H9 (cell line): ENCODE data around the gene ANKRD17. TPM values are rescaled to one million over a fixed set of nuclear protein-coding genes. Genes with fewer than 3 reads are reported as not detected.

Source experiments
- DNase-seq: peaks from one replicate; pipeline ENCODE4 v3.0.0-alpha.2; 2017
- H2AFZ ChIP-seq: one replicate; pipeline ENCODE4 v1.6.1; 2013; ENCODE audit warnings: mild to moderate bottlenecking, low read length, control low read depth, moderate library complexity
- H2AK5ac ChIP-seq: 2 replicates; pipeline ENCODE4 v1.6.1; 2013; ENCODE audit warnings: low read length, control low read depth, mixed read lengths; ENCODE audit not compliant: insufficient read length
- H2BK120ac ChIP-seq: one replicate; pipeline ENCODE4 v1.6.1; 2013; ENCODE audit warnings: low read depth, mild to moderate bottlenecking, low read length, control low read depth, inconsistent platforms; ENCODE audit not compliant: poor library complexity, severe bottlenecking
- H2BK12ac ChIP-seq: 2 replicates; pipeline ENCODE4 v1.6.1; 2013; ENCODE audit warnings: low read length, control low read depth, mixed read lengths, low read depth; ENCODE audit not compliant: insufficient read length
- H2BK15ac ChIP-seq: 2 replicates; pipeline ENCODE4 v1.6.1; 2013; ENCODE audit warnings: low read depth, low read length, control low read depth
- H2BK20ac ChIP-seq: one replicate; pipeline ENCODE4 v1.6.1; 2013; ENCODE audit warnings: low read depth, mild to moderate bottlenecking, low read length, control low read depth, inconsistent platforms; ENCODE audit not compliant: poor library complexity, severe bottlenecking
- H2BK5ac ChIP-seq: 2 replicates; pipeline ENCODE4 v1.6.1; 2013; ENCODE audit warnings: low read length, control low read depth, mixed read lengths; ENCODE audit not compliant: insufficient read length
- H3K14ac ChIP-seq: 2 replicates; pipeline ENCODE4 v1.6.1; 2013; ENCODE audit warnings: low read length, control low read depth; ENCODE audit not compliant: insufficient read depth
- H3K18ac ChIP-seq: 2 replicates; pipeline ENCODE4 v1.6.1; 2013; ENCODE audit warnings: low read depth, mild to moderate bottlenecking, mixed read lengths, low read length, control low read depth; ENCODE audit not compliant: insufficient read length
- H3K23ac ChIP-seq: 2 replicates; pipeline ENCODE4 v1.6.1; 2013; ENCODE audit warnings: low read length, control low read depth, mixed read lengths, low read depth; ENCODE audit not compliant: insufficient read length
- H3K23me2 ChIP-seq: 2 replicates; pipeline ENCODE4 v1.6.1; 2013; ENCODE audit warnings: low read depth, mild to moderate bottlenecking, mixed read lengths, low read length, control low read depth; ENCODE audit not compliant: insufficient read length, poor library complexity, severe bottlenecking
- H3K27ac ChIP-seq: 2 replicates; pipeline ENCODE4 v1.5.1; 2013; ENCODE audit warnings: low read length, control low read depth, mixed read lengths, low read depth; ENCODE audit not compliant: insufficient read length
- H3K27me3 ChIP-seq: 2 replicates; pipeline ENCODE4 v1.6.1; 2013; ENCODE audit warnings: low read length, control low read depth, inconsistent platforms; ENCODE audit not compliant: insufficient read depth
- H3K4ac ChIP-seq: 2 replicates; pipeline ENCODE4 v1.6.1; 2013; ENCODE audit warnings: low read depth, mild to moderate bottlenecking, control low read depth, inconsistent platforms, low read length, moderate library complexity
- H3K4me1 ChIP-seq: 2 replicates; pipeline ENCODE4 v1.6.1; 2013; ENCODE audit warnings: low read length, control low read depth, inconsistent platforms; ENCODE audit not compliant: insufficient read depth
- H3K4me2 ChIP-seq: 2 replicates; pipeline ENCODE4 v1.6.1; 2013; ENCODE audit warnings: low read length, control low read depth, mixed read lengths; ENCODE audit not compliant: insufficient read length, insufficient read depth
- H3K56ac ChIP-seq: 2 replicates; pipeline ENCODE4 v1.6.1; 2013; ENCODE audit warnings: low read depth, mild to moderate bottlenecking, mixed read lengths, low read length, control low read depth; ENCODE audit not compliant: insufficient read length
- H3K79me1 ChIP-seq: 2 replicates; pipeline ENCODE4 v1.6.1; 2013; ENCODE audit warnings: low read depth, mild to moderate bottlenecking, moderate library complexity, low read length, control low read depth, inconsistent platforms; ENCODE audit not compliant: insufficient read depth, poor library complexity, severe bottlenecking
- H3K79me2 ChIP-seq: 2 replicates; pipeline ENCODE4 v1.6.1; 2013; ENCODE audit warnings: low read length, control low read depth, inconsistent platforms; ENCODE audit not compliant: insufficient read depth
- H3K9ac ChIP-seq: 2 replicates; pipeline ENCODE4 v1.6.1; 2013; ENCODE audit warnings: low read length, control low read depth, mixed read lengths; ENCODE audit not compliant: insufficient read length; ENCODE audit errors: extremely low read depth
- H3K9me3 ChIP-seq: one replicate; pipeline ENCODE4 v1.6.1; 2013; ENCODE audit warnings: low read depth, low read length, inconsistent platforms; ENCODE audit not compliant: control insufficient read depth
- H3T11ph ChIP-seq: one replicate; pipeline ENCODE4 v1.6.1; 2013; ENCODE audit warnings: mild to moderate bottlenecking, low read length, control low read depth, inconsistent platforms
- H4K20me1 ChIP-seq: one replicate; pipeline ENCODE4 v1.6.1; 2013; ENCODE audit not compliant: control insufficient read depth, insufficient read length, insufficient read depth
- H4K5ac ChIP-seq: 2 replicates; pipeline ENCODE4 v1.6.1; 2013; ENCODE audit warnings: low read depth, mild to moderate bottlenecking, mixed read lengths, low read length, control low read depth; ENCODE audit not compliant: insufficient read length
- H4K8ac ChIP-seq: replicated peaks from 2 replicates; pipeline ENCODE4 v1.6.1; 2013; ENCODE audit warnings: low read length, control low read depth, mixed read lengths, low read depth; ENCODE audit not compliant: insufficient read length
- H4K91ac ChIP-seq: 2 replicates; pipeline ENCODE4 v1.6.1; 2013; ENCODE audit warnings: low read depth, mild to moderate bottlenecking, moderate library complexity, mixed read lengths, low read length, control low read depth; ENCODE audit not compliant: insufficient read length
- H3K27ac Mint-ChIP-seq, 3 experiments: 2 replicates in 2 of 3; 3 replicates in 1 of 3; pipeline ENCODE4 v1.8.0; 2020 to 2021; ENCODE audit warnings: mixed read lengths in 3 of 3, mild to moderate bottlenecking in 1 of 3, moderate library complexity in 1 of 3
- H3K27me3 Mint-ChIP-seq: 2 replicates; pipeline ENCODE4 v1.8.0; 2021; ENCODE audit warnings: low read depth, mild to moderate bottlenecking, moderate library complexity, mixed read lengths
- H3K36me3 Mint-ChIP-seq, 3 experiments: 2 replicates in 2 of 3; 3 replicates in 1 of 3; pipeline ENCODE4 v1.8.0; 2020 to 2021; ENCODE audit warnings: low read depth in 3 of 3, mixed read lengths in 3 of 3; ENCODE audit not compliant: insufficient read depth in 1 of 3
- H3K4me1 Mint-ChIP-seq, 2 experiments: 2 replicates each; pipeline ENCODE4 v1.8.0; 2020; ENCODE audit warnings: mixed read lengths in 2 of 2
- H3K4me3 Mint-ChIP-seq, 2 experiments: 2 replicates in 1 of 2; 3 replicates in 1 of 2; pipeline ENCODE4 v1.8.0; 2020 to 2021; ENCODE audit warnings: mild to moderate bottlenecking in 2 of 2, mixed read lengths in 2 of 2, moderate library complexity in 1 of 2
- H3K9me3 Mint-ChIP-seq, 2 experiments: 2 replicates in 1 of 2; 3 replicates in 1 of 2; pipeline ENCODE4 v1.8.0; 2020; ENCODE audit warnings: mild to moderate bottlenecking in 2 of 2, mixed read lengths in 2 of 2, moderate library complexity in 1 of 2
- WGBS: extraction: QIAGEN DNeasy Blood & Tissue Kit; methylation state at CpG from one replicate; pipeline ENCODE4 v1.1.7; 2013; ENCODE audit warnings: missing lambda C conversion rate, low lambda C conversion rate, mixed read lengths; ENCODE audit not compliant: insufficient read length; ENCODE audit errors: extremely low coverage; 5-methylcytosine and 5-hydroxymethylcytosine counted together
- total RNA-seq: library from RNA; stranded (reverse); gene quantifications from 2 replicates; pipeline ENCODE4 v1.2.1, GENCODE V29; 2021
- TF ChIP-seq, protein P1 (sequence below): fragments of 200-600 bp; sonication (generic); conservative IDR thresholded peaks from 3 replicates; pipeline ENCODE4 v1.8.0; 2021; ENCODE audit warnings: antibody characterized with exemption, mild to moderate bottlenecking

The ANKRD17 gene
- total RNA-seq, 1 experiment from 2014 or later: 82.4 TPM

DNA sequence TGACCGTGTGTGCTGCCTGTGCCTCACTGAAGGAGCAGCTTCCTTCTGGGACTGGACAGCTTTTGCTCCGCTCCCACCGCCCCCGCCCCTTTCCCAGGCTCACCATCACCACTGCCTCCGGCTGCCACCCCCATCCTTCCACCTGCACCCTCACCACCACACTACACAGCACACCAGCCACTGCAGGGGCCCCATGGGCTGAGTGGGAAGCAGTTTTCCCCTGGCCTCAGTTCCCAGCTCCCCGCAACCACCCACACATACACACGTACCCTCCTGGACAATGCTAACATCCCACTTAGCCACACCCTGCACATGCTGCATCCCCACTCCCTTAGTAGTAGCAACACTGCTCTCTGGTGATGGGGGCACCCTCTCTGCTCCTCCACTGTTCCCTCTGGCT, 159.5 kb downstream of the ANKRD17 start:
- Histone ChIP-seq H3K56ac (no peak overlapping the region), H3K27ac (no peak overlapping the region)
- no peak for DNase-seq

More for the DNA sequence above, 159.5 kb downstream of the ANKRD17 start:
- H2BK20ac ChIP-seq: no peak overlapping the region
- peaks cover 1% of the 10 kb centered on the region in 2 experiments; a peak in 3 of 4 replicates for H3K4me1 Mint-ChIP-seq
- no peak overlapping the region for H3K9ac ChIP-seq
- H3K27me3 Mint-ChIP-seq: no peaks in the 10 kb centered on the region
- H3K23ac ChIP-seq: no peak overlapping the region
- no peak overlapping the region for H4K91ac ChIP-seq
- peaks cover 22 to 69% (median 45%) of the 10 kb centered on the region in 3 experiments for H3K36me3 Mint-ChIP-seq
- H2BK15ac ChIP-seq: no peak overlapping the region
- H2BK12ac ChIP-seq: no peak overlapping the region
- H2AK5ac ChIP-seq: no peak overlapping the region
- no peaks in the 10 kb centered on the region for H3K23me2 ChIP-seq
- H3K4me2 ChIP-seq: no peak overlapping the region
- H3K18ac ChIP-seq: no peak overlapping the region
- no peak overlapping the region for H2BK5ac ChIP-seq
- no peaks in the 10 kb centered on the region for H3K79me1 ChIP-seq
- no peak overlapping the region for H3T11ph ChIP-seq
- no CpG with 5 or more reads among the region's 7 CpGs for WGBS
- H3K27me3 ChIP-seq: no peaks in the 10 kb centered on the region
- no peaks in the 10 kb centered on the region for H4K20me1 ChIP-seq
- no peak overlapping the region for H2AFZ ChIP-seq
- H3K27ac Mint-ChIP-seq: peak overlapping the region; percentile 31 to 83 (median 43); a peak in 2 of 7 replicates
- H3K9me3 ChIP-seq: no peaks in the 10 kb centered on the region
- H3K4ac ChIP-seq: no peak overlapping the region
- no peaks in the 10 kb centered on the region for H3K79me2 ChIP-seq
- TF ChIP-seq, protein P1, sequence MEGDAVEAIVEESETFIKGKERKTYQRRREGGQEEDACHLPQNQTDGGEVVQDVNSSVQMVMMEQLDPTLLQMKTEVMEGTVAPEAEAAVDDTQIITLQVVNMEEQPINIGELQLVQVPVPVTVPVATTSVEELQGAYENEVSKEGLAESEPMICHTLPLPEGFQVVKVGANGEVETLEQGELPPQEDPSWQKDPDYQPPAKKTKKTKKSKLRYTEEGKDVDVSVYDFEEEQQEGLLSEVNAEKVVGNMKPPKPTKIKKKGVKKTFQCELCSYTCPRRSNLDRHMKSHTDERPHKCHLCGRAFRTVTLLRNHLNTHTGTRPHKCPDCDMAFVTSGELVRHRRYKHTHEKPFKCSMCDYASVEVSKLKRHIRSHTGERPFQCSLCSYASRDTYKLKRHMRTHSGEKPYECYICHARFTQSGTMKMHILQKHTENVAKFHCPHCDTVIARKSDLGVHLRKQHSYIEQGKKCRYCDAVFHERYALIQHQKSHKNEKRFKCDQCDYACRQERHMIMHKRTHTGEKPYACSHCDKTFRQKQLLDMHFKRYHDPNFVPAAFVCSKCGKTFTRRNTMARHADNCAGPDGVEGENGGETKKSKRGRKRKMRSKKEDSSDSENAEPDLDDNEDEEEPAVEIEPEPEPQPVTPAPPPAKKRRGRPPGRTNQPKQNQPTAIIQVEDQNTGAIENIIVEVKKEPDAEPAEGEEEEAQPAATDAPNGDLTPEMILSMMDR: no peak
- no peak overlapping the region for H3K14ac ChIP-seq
- no peaks in the 10 kb centered on the region for H3K9me3 Mint-ChIP-seq
- no peaks in the 10 kb centered on the region for H3K4me1 ChIP-seq
- no peak overlapping the region for H3K4me3 Mint-ChIP-seq
- H4K8ac ChIP-seq: no peak overlapping the region
- no peak overlapping the region for H4K5ac ChIP-seq
- H2BK120ac ChIP-seq: no peak overlapping the region
